Kasumi-1 (cell line): Measurements from ENCODE around the gene ZNF423.
A peak's percentile ranks its signal among the peaks of the same experiment; 100 is the strongest.

Source experiments
- DNase-seq, 2 experiments: peaks; one replicate each; lab custom pipeline; 2025; lab: John Stamatoyannopoulos, UW

ZNF423 gene

GRCh38 chr16:49785970-49786369, 69.9 kb downstream of the ZNF423 start:
- DNase-seq, result no peak

GRCh38 chr16:49782405-49782804, 73.5 kb downstream of the ZNF423 start:
- no peak for DNase-seq

- no peak for DNase-seq
Measured at GRCh38 chr16:49781401-49781800, 74.5 kb downstream of the ZNF423 start.

GRCh38 chr16:49780433-49780832, 75.5 kb downstream of the ZNF423 start:
- no peak for DNase-seq

- no peak for DNase-seq
Measured at GRCh38 chr16:49779979-49780378, 75.9 kb downstream of the ZNF423 start.

- DNase-seq, result no peak
Measured at GRCh38 chr16:49778202-49778930, 77.5 kb downstream of the ZNF423 start.

- DNase-seq, result no peak
Measured at GRCh38 chr16:49776734-49777133, 79.2 kb downstream of the ZNF423 start.

- DNase-seq, result no peak
Measured at GRCh38 chr16:49776085-49776595, 79.8 kb downstream of the ZNF423 start.

- no peak for DNase-seq
Measured at GRCh38 chr16:49775581-49775980, 80.3 kb downstream of the ZNF423 start.

- no peak for DNase-seq
Measured at GRCh38 chr16:49775018-49775417, 80.9 kb downstream of the ZNF423 start.

- no peak for DNase-seq
Measured at GRCh38 chr16:49773534-49774475, 82.1 kb downstream of the ZNF423 start.

GRCh38 chr16:49767998-49768397, 87.9 kb downstream of the ZNF423 start:
- DNase-seq, result no peak

GRCh38 chr16:49767414-49767813, 88.5 kb downstream of the ZNF423 start:
- no peak for DNase-seq

GRCh38 chr16:49766225-49766624, 89.7 kb downstream of the ZNF423 start:
- DNase-seq, result no peak

GRCh38 chr16:49763826-49764225, 92.1 kb downstream of the ZNF423 start:
- DNase-seq, result no peak

GRCh38 chr16:49760815-49761214, 95.1 kb downstream of the ZNF423 start:
- DNase-seq, result no peak

- no peak for DNase-seq
Measured at GRCh38 chr16:49757559-49758069, 98.3 kb downstream of the ZNF423 start.

- no peak for DNase-seq
Measured at GRCh38 chr16:49756775-49757558, 98.9 kb downstream of the ZNF423 start.

GRCh38 chr16:49755716-49756505, 100.0 kb downstream of the ZNF423 start:
- DNase-seq, result no peak

- peak in 1 of 2 experiments; percentile 1 for DNase-seq
Measured at GRCh38 chr16:49755313-49755620, 100.6 kb downstream of the ZNF423 start.
